Measurements from ENCODE around the gene KDF1.
A peak's percentile ranks its signal among the peaks of the same experiment; 100 is the strongest.

KDF1 gene

DNA sequence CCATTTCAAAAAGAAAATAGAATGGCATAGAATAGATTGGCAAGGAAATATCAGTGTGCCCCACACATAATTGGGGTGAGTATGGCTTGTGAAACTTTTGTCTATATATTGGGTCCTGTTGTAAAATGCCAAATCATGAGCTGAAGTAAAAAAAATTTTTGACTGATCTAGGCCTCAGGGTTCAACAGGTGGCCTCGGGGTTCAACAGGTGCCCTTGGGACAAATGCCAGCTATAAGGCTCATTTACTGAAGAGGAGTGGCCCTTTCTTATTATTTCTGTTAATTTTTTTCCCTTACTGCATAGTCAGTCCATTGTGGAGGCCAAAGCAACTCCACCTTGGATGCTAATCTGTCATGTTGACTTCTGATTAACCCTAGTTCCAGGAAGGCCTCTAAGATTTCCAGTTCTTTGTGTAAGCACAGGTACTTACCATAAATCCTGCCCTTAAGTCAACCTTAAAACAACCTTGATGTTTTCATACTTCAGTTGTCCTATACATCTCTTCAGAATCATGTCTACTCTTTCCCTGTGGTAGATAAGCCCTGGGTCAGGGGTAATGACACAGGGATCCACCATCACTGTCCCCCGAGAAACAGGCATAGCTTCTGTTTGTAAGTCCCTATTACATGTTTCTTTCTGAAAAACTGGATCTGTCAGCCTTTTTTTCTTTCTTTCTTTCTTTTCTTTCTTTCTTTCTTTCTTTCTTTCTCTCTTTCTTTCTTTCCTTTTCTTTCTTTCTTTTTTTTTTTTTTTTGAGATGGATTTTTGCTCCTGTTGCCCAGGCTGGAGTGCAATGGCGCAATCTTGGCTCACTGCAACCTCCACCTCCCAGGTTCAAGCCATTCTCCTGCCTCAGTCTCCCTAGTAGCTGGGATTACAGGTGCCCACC, 16.6 kb upstream of the KDF1 start:
- Histone ChIP-seq H3K36me3 (no peaks in the 10 kb centered on the region), H3K9me3 (ENCODE audit: severe bottlenecking) (no peaks in the 10 kb centered on the region), H3K27me3 (ENCODE audit: insufficient read depth, low read depth, severe bottlenecking) (no peaks in the 10 kb centered on the region), H3K27ac (no peak overlapping the region), H3K4me3 (ENCODE audit: low read depth, low read length) (no peak overlapping the region)
- TF ChIP-seq, protein P1, sequence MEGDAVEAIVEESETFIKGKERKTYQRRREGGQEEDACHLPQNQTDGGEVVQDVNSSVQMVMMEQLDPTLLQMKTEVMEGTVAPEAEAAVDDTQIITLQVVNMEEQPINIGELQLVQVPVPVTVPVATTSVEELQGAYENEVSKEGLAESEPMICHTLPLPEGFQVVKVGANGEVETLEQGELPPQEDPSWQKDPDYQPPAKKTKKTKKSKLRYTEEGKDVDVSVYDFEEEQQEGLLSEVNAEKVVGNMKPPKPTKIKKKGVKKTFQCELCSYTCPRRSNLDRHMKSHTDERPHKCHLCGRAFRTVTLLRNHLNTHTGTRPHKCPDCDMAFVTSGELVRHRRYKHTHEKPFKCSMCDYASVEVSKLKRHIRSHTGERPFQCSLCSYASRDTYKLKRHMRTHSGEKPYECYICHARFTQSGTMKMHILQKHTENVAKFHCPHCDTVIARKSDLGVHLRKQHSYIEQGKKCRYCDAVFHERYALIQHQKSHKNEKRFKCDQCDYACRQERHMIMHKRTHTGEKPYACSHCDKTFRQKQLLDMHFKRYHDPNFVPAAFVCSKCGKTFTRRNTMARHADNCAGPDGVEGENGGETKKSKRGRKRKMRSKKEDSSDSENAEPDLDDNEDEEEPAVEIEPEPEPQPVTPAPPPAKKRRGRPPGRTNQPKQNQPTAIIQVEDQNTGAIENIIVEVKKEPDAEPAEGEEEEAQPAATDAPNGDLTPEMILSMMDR (IDR thresholded peaks at IDR 0.05; ENCODE audit: low read depth, low read length), result no peak
- DNase-seq, result no peak

DNA sequence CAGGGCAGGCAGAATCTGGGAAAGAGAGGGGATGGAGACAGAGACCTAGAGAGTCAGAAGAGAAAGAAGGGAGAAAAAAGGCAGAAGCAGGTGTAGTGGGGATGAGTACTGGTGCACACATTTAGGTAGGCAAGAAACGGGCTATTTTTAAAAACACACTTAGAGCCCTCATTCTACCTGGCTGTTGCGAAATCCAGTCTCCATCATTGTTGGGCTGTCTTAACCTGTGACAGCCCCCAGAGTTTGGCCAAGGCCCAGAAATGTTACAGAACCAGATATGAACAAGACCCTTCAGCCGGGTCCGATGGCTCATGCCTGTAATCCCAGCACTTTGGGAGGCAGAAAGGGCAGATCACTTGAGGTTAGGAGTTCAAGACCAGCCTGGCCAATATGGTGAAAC, 12.6 kb upstream of the KDF1 start:
- Histone ChIP-seq H3K9me3 (ENCODE audit: severe bottlenecking) (no peaks in the 10 kb centered on the region), H3K4me3 (ENCODE audit: low read depth, low read length) (no peak overlapping the region), H3K27ac (no peak overlapping the region), H3K36me3 (no peaks in the 10 kb centered on the region), H3K27me3 (ENCODE audit: insufficient read depth, low read depth, severe bottlenecking) (no peaks in the 10 kb centered on the region)
- no peak for DNase-seq
- TF ChIP-seq, protein P1 (IDR thresholded peaks at IDR 0.05; ENCODE audit: low read depth, low read length), result no peak

DNA sequence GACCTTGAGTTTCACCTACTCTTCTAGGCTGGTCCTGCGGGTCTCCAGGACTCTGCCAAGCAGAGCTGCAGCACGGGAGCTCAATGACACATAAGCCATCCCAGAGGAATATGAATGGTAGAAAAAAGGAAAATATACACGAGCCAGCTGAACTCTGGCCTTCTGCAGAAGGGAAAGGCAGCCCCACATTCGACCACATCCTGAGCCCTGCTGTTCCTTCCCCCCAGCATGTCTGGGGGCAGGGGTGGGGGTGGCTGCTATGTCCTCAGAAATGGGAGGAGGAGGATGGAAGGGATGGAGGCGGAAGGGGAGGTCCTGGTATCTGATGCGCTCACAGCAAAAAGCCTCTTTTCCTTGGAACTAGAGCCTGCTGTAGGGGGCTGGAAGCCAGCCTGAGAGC, 12.1 kb upstream of the KDF1 start:
- Histone ChIP-seq H3K36me3 (no peaks in the 10 kb centered on the region), H3K4me3 (ENCODE audit: low read depth, low read length) (no peak overlapping the region), H3K9me3 (ENCODE audit: severe bottlenecking) (no peaks in the 10 kb centered on the region), H3K27me3 (ENCODE audit: insufficient read depth, low read depth, severe bottlenecking) (no peaks in the 10 kb centered on the region), H3K27ac (no peak overlapping the region)
- DNase-seq, result no peak
- TF ChIP-seq, protein P1 (IDR thresholded peaks at IDR 0.05; ENCODE audit: low read depth, low read length), result no peak

DNA sequence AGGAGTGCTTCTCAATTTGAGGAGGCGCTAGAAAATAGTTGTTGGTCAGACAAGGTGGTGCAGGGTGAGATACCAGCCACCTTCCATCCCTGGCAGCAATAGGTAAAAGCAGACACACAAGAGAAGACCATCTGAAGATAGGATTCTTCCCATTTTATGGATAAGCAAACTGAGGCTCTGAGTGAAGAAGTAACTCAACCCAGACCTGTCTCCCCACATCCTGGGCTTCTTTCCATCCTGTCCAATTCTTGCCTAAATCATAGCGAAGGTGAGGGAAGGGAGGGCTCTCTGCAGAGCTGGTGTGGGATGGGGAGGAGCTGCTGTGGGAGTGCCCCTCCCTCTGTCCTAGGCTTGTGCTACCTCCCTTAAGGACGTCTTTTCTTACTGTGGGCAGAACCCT, 11.3 kb upstream of the KDF1 start:
- Histone ChIP-seq H3K36me3 (no peaks in the 10 kb centered on the region), H3K9me3 (ENCODE audit: severe bottlenecking) (no peaks in the 10 kb centered on the region), H3K27me3 (ENCODE audit: insufficient read depth, low read depth, severe bottlenecking) (no peaks in the 10 kb centered on the region), H3K4me3 (ENCODE audit: low read depth, low read length) (no peak overlapping the region), H3K27ac (no peak overlapping the region)
- no peak for DNase-seq
- TF ChIP-seq, protein P1 (IDR thresholded peaks at IDR 0.05; ENCODE audit: low read depth, low read length), result no peak

DNA sequence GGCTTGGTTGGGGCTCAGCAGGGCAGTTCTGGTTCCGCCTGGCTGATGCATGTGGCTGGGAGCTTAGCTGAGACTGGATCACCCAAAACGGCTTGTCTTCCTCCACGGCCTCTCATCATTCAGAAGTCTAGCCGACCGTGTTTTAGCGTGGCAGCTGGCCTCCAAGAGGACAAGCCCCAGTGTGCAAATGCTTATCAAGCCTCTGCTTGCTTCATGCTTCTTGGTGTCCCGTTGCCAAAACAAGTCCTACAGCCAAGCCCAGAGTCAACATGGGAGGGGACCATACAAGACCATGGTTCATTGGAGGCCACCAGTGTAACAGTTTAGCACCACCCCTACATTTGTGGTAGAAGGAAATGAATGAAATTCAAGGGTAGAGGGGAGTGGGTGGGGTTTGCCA, 10.5 kb upstream of the KDF1 start:
- Histone ChIP-seq H3K27me3 (ENCODE audit: insufficient read depth, low read depth, severe bottlenecking) (no peaks in the 10 kb centered on the region), H3K36me3 (no peaks in the 10 kb centered on the region), H3K4me3 (ENCODE audit: low read depth, low read length) (no peak overlapping the region), H3K27ac (no peak overlapping the region), H3K9me3 (ENCODE audit: severe bottlenecking) (no peaks in the 10 kb centered on the region)
- peak; percentile 30 for DNase-seq
- TF ChIP-seq, protein P1 (IDR thresholded peaks at IDR 0.05; ENCODE audit: low read depth, low read length), result no peak

DNA sequence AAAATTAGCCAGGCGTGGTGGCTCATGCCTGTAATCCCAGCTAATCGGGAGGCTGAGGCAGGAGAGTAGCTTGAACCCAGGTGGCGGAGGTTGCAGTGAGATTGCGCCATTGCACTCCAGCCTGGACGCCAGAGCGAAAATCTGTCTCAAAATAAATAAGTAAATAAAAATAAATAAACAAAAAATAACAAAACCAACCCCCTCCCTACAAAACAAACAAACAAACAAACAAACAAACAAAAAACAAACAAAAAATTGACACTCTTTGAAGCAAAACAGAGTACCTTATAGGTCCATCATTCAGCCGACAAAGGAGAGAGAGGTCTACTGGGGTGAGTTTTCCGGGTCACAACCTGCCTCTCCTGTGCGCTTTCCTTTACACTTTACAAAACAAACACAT, 5.4 kb upstream of the KDF1 start:
- no peaks in the 10 kb centered on the region for H3K36me3 ChIP-seq
- no peak for DNase-seq
- no peaks in the 10 kb centered on the region for H3K9me3 ChIP-seq (ENCODE audit: severe bottlenecking)
- H3K4me3 ChIP-seq (ENCODE audit: low read depth, low read length), result no peak overlapping the region
- H3K27ac ChIP-seq, result no peak overlapping the region
- TF ChIP-seq, protein P1 (IDR thresholded peaks at IDR 0.05; ENCODE audit: low read depth, low read length), result no peak
- H3K27me3 ChIP-seq (ENCODE audit: insufficient read depth, low read depth, severe bottlenecking), result peaks cover 13% of the 10 kb centered on the region
